Measurements from ENCODE around the gene ADORA1. TPM values are rescaled to one million over a fixed set of nuclear protein-coding genes. Genes with fewer than 3 reads are reported as not detected.

The ADORA1 gene
- total RNA-seq, 2 experiments from 2014 or later: not detected

- Histone ChIP-seq H3K79me2 (ENCODE audit: insufficient read depth, low read depth, low read length) (no peaks in the 10 kb centered on the region), H3K4me2 (ENCODE audit: low read length) (no peak overlapping the region), H4K20me1 (ENCODE audit: insufficient read depth, low read length) (no peaks in the 10 kb centered on the region), H3K27ac (ENCODE audit: low read depth, low read length, poor library complexity, severe bottlenecking) (no peak overlapping the region), H3K4me1 (ENCODE audit: insufficient read depth, low read length, poor library complexity, severe bottlenecking) (no peaks in the 10 kb centered on the region), H2AFZ (ENCODE audit: low read length) (no peak overlapping the region), H3K4me3 (ENCODE audit: low read depth, low read length, poor library complexity, severe bottlenecking) (no peak overlapping the region), H3K36me3 (ENCODE audit: insufficient read depth, low read length) (no peaks in the 10 kb centered on the region), H3K9me2 (ENCODE audit: insufficient read depth, low read length) (no peaks in the 10 kb centered on the region), H3K9me3 (ENCODE audit: low read length) (no peaks in the 10 kb centered on the region; the same call in 1 of the 2 replicates)
- intact Hi-C loops (cut with micrococcal nuclease; ENCODE audit: unreplicated experiment): no loop called here
- ChIA-PET POLR2A (no interaction called here), CTCF (ENCODE audit: unreplicated experiment) (no interaction called here)
- no TSS peak for BruUV-seq (replicated peaks)
- no peak for DNase-seq (ENCODE audit: low spot score)
- no peak for TF ChIP-seq EZH2phosphoT487 (IDR thresholded peaks at IDR 0.05; ENCODE audit: borderline replicate concordance, low read depth, low read length)
- no peak for TF ChIP-seq CTCF (conservative IDR thresholded peaks at IDR 0.05; ENCODE audit: low read length)
Measured at GRCh38 chr1:203211812-203212211, 84.3 kb downstream of the ADORA1 start.

- H3K36me3 ChIP-seq (ENCODE audit: insufficient read depth, low read length): no peaks in the 10 kb centered on the region
- intact Hi-C loops (cut with micrococcal nuclease; ENCODE audit: unreplicated experiment): no loop called here
- H3K4me2 ChIP-seq (ENCODE audit: low read length): no peak overlapping the region
- no peak for DNase-seq (ENCODE audit: low spot score)
- ChIA-PET POLR2A (no interaction called here), CTCF (ENCODE audit: unreplicated experiment) (interaction anchor here (0.6 kb wide), 1 partner anchor 153 kb away, joined by 3 read pairs; no protein-coding TSS in a partner anchor)
- no peak overlapping the region for H3K4me3 ChIP-seq (ENCODE audit: low read depth, low read length, poor library complexity, severe bottlenecking)
- H3K9me2 ChIP-seq (ENCODE audit: insufficient read depth, low read length): no peaks in the 10 kb centered on the region
- BruUV-seq (replicated peaks): no TSS peak
- H2AFZ ChIP-seq (ENCODE audit: low read length): no peak overlapping the region
- H3K4me1 ChIP-seq (ENCODE audit: insufficient read depth, low read length, poor library complexity, severe bottlenecking): no peaks in the 10 kb centered on the region
- no peak overlapping the region for H3K27ac ChIP-seq (ENCODE audit: low read depth, low read length, poor library complexity, severe bottlenecking)
- H3K9me3 ChIP-seq (ENCODE audit: low read length): no peaks in the 10 kb centered on the region; the same call in 1 of the 2 replicates
- H3K79me2 ChIP-seq (ENCODE audit: insufficient read depth, low read depth, low read length): no peaks in the 10 kb centered on the region
- no peaks in the 10 kb centered on the region for H4K20me1 ChIP-seq (ENCODE audit: insufficient read depth, low read length)
- TF ChIP-seq EZH2phosphoT487 (IDR thresholded peaks at IDR 0.05; ENCODE audit: borderline replicate concordance, low read depth, low read length) (no peak), CTCF (conservative IDR thresholded peaks at IDR 0.05; ENCODE audit: low read length) (no peak)
Measured at GRCh38 chr1:203213126-203213525, 85.6 kb downstream of the ADORA1 start.

- POLR2A ChIA-PET: interaction anchor here (0.7 kb wide), 2 partner anchors 15 to 283 kb away, joined by 3 read pairs; no protein-coding TSS in a partner anchor
- CTCF ChIA-PET (ENCODE audit: unreplicated experiment): interaction anchor here (0.6 kb wide), 1 partner anchor 127 kb away, joined by 4 read pairs; no protein-coding TSS in a partner anchor
- H3K79me2 ChIP-seq (ENCODE audit: insufficient read depth, low read depth, low read length): no peaks in the 10 kb centered on the region
- no peak overlapping the region for H3K4me3 ChIP-seq (ENCODE audit: low read depth, low read length, poor library complexity, severe bottlenecking)
- intact Hi-C loops (cut with micrococcal nuclease; ENCODE audit: unreplicated experiment): no loop called here
- H3K27ac ChIP-seq (ENCODE audit: low read depth, low read length, poor library complexity, severe bottlenecking): no peak overlapping the region
- no TSS peak for BruUV-seq (replicated peaks)
- TF ChIP-seq CTCF (conservative IDR thresholded peaks at IDR 0.05; ENCODE audit: low read length) (no peak), EZH2phosphoT487 (IDR thresholded peaks at IDR 0.05; ENCODE audit: borderline replicate concordance, low read depth, low read length) (no peak)
- no peak for DNase-seq (ENCODE audit: low spot score)
- no peak overlapping the region for H2AFZ ChIP-seq (ENCODE audit: low read length)
- H3K4me1 ChIP-seq (ENCODE audit: insufficient read depth, low read length, poor library complexity, severe bottlenecking): no peaks in the 10 kb centered on the region
- no peaks in the 10 kb centered on the region for H3K9me2 ChIP-seq (ENCODE audit: insufficient read depth, low read length)
- H3K36me3 ChIP-seq (ENCODE audit: insufficient read depth, low read length): no peaks in the 10 kb centered on the region
- no peaks in the 10 kb centered on the region for H3K9me3 ChIP-seq (ENCODE audit: low read length)
- no peak overlapping the region for H3K4me2 ChIP-seq (ENCODE audit: low read length)
- no peaks in the 10 kb centered on the region for H4K20me1 ChIP-seq (ENCODE audit: insufficient read depth, low read length)
Measured at GRCh38 chr1:203214871-203215270, 87.3 kb downstream of the ADORA1 start.
